CD4-positive, alpha-beta memory T cell (primary cell): ENCODE results near the gene GRIP2. TPM values are rescaled to one million over a fixed set of nuclear protein-coding genes. Genes with fewer than 3 reads are reported as not detected.

Experiments
- CTCF ChIA-PET: fragments of 350-600 bp; sonication (Branson Sonifier 250); formaldehyde crosslinking; loops from one replicate; lab custom pipeline; 2021; ENCODE audit warnings: inconsistent platforms; ENCODE audit not compliant: partially characterized antibody; lab: Charles Lee
- POLR2A ChIA-PET: fragments of 350-600 bp; sonication (Branson Sonifier 250); formaldehyde crosslinking; loops from one replicate; lab custom pipeline; 2021; ENCODE audit not compliant: partially characterized antibody; lab: Charles Lee
- DNase-seq, 5 donors: peaks; one replicate each; pipeline versions ENCODE4 v3.0.0 to v3.0.0-alpha.2; 2020 to 2022; ENCODE audit warnings: mixed read lengths in 1 of 5
- H3K27ac ChIP-seq: one replicate; pipeline ENCODE4 v1.7.0; 2013; ENCODE audit warnings: low read depth, low read length
- H3K27me3 ChIP-seq: 2 replicates; pipeline ENCODE4 v1.7.0; 2013; ENCODE audit warnings: mild to moderate bottlenecking, low read length, moderate library complexity; ENCODE audit not compliant: insufficient read depth
- H3K36me3 ChIP-seq: 2 replicates; pipeline ENCODE4 v1.7.0; 2013; ENCODE audit warnings: mild to moderate bottlenecking, low read length, moderate library complexity; ENCODE audit not compliant: insufficient read depth
- H3K4me1 ChIP-seq: 2 replicates; pipeline ENCODE4 v1.7.0; 2013; ENCODE audit warnings: mild to moderate bottlenecking, low read length, moderate library complexity; ENCODE audit not compliant: insufficient read depth
- H3K4me3 ChIP-seq, 2 donors: one replicate each; pipeline ENCODE4 v1.7.0; 2013; ENCODE audit warnings: low read length in 2 of 2, mild to moderate bottlenecking in 1 of 2
- H3K9me3 ChIP-seq, 2 donors: one replicate each; pipeline ENCODE4 v1.7.0; 2013; ENCODE audit warnings: low read length in 2 of 2, control low read depth in 1 of 2; ENCODE audit not compliant: control insufficient read depth in 1 of 2
- H3K27ac Mint-ChIP-seq, 7 donors: one replicate each; pipeline ENCODE4 v1.8.0; 2020 to 2021; ENCODE audit warnings: mixed read lengths in 7 of 7, mild to moderate bottlenecking in 6 of 7, inconsistent platforms in 3 of 7, moderate library complexity in 3 of 7
- H3K27me3 Mint-ChIP-seq, 2 donors: one replicate each; pipeline ENCODE4 v1.8.0; 2020 to 2021; ENCODE audit warnings: mixed read lengths in 2 of 2
- H3K36me3 Mint-ChIP-seq, 2 donors: one replicate each; pipeline ENCODE4 v1.8.0; 2020 to 2021; ENCODE audit warnings: mixed read lengths in 2 of 2, inconsistent platforms in 1 of 2, mild to moderate bottlenecking in 1 of 2
- H3K4me1 Mint-ChIP-seq, 4 donors: one replicate each; pipeline ENCODE4 v1.8.0; 2020 to 2021; ENCODE audit warnings: mixed read lengths in 4 of 4, mild to moderate bottlenecking in 1 of 4
- H3K4me3 Mint-ChIP-seq, 8 donors: one replicate each; pipeline ENCODE4 v1.8.0; 2020 to 2021; ENCODE audit warnings: mixed read lengths in 8 of 8, mild to moderate bottlenecking in 7 of 8, moderate library complexity in 6 of 8, inconsistent platforms in 3 of 8
- H3K9me3 Mint-ChIP-seq, 8 donors: one replicate each; pipeline ENCODE4 v1.8.0; 2020 to 2021; ENCODE audit warnings: mixed read lengths in 8 of 8, mild to moderate bottlenecking in 5 of 8, inconsistent platforms in 3 of 8, moderate library complexity in 1 of 8
- intact Hi-C: fragments of 100-400 bp; cut with micrococcal nuclease; formaldehyde crosslinking; loops from one replicate; pipeline ENCODE4 v1.15.1; 2023
- polyA plus RNA-seq, 2 donors: library from polyadenylated mRNA; unstranded; fragments of 300-500 nt; fragmentation: Illumina TruSeq; gene quantifications; one replicate each; pipeline ENCODE4 v1.2.3, GENCODE V29; 2021
- total RNA-seq, 2 experiments: library from RNA; stranded (reverse); gene quantifications; one replicate each; pipeline ENCODE4 v1.2.3, GENCODE V29; 2021

Gene GRIP2
- total and polyA plus RNA-seq, 4 experiments from 2014 or later, result not detected

DNA sequence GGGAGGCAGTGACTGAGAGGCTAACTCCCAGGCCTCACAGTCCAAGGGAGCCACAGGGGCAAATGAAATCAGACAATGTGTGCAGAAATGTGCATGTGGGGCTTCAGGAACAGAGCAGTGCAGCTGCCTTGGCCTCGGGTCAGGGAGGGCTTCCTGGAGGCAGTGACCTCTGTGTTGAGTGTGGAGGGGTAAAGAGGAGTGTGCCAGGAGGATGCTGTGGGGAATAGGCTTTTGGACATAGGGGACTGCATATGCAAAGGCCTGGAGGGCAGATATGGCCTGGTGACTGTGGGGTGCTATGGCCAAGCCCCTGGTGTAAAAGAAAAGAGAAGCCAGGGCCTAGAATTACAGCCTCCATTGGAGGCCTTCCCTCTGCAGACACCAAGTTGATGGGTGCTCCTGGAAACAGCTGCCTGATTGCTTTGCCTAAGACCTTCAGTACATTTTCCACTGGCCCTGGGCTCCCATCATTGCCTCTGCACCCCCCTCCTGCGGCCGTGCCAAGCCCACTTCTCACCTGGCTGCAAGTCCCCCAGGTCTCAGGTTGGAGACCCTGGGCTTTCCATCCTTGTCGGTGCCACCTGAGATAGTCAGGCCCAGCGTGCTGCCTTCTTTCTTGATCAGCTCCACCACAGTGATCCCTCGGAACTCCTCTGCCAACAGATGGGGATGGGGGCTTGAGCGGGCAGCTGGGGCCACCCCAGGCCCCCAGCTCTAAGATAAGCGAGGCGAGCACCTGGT lies 15.1 kb downstream of the GRIP2 start:
- no peaks in the 10 kb centered on the region for H3K27me3 ChIP-seq
- no peaks in the 10 kb centered on the region for H3K36me3 Mint-ChIP-seq
- H3K36me3 ChIP-seq, result no peaks in the 10 kb centered on the region
- H3K4me3 ChIP-seq, result no peak overlapping the region
- intact Hi-C loops, result no loop called here
- no peak overlapping the region for H3K4me3 Mint-ChIP-seq
- H3K27ac Mint-ChIP-seq, result no peak overlapping the region
- no peak for DNase-seq
- H3K9me3 ChIP-seq, result no peaks in the 10 kb centered on the region
- H3K4me1 ChIP-seq, result no peaks in the 10 kb centered on the region
- peaks cover 0 to 3% (median 0%) of the 10 kb centered on the region in 8 donors for H3K9me3 Mint-ChIP-seq
- CTCF ChIA-PET, result interaction anchor here (1.3 to 2.2 kb wide), 2 partner anchors 14 kb away, joined by 3 to 6 read pairs; no protein-coding TSS in a partner anchor
- H3K27me3 Mint-ChIP-seq, result peaks cover 8 to 20% of the 10 kb centered on the region in 2 donors
- POLR2A ChIA-PET, result interaction anchor here (1.0 kb wide), 1 partner anchor 13 kb away, joined by 3 read pairs; no protein-coding TSS in a partner anchor
- H3K27ac ChIP-seq, result no peak overlapping the region
- peaks cover 0 to 2% (median 0%) of the 10 kb centered on the region in 4 donors for H3K4me1 Mint-ChIP-seq

DNA sequence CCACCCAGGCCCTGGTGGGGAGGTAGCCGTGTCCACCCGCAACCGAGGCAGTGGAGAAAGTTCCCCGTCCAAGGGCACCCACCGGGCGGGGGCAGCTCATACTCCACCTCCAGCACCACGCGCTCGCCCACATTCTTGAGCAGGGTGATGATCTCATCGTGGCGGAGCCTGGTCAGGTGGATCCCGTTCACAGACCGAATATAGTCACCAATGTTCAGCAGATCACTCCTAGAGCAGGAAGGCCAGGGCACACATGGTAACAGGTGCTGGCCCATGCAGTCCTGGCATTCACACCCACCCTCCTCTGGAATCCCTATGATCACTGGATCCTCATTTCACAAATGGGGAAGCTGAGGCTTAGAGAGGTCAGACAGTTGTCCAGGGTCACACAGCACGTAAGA lies 15.8 kb downstream of the GRIP2 start:
- Histone ChIP-seq H3K9me3 (no peaks in the 10 kb centered on the region), H3K4me1 (no peaks in the 10 kb centered on the region), H3K27me3 (no peaks in the 10 kb centered on the region), H3K27ac (no peak overlapping the region), H3K36me3 (no peaks in the 10 kb centered on the region), H3K4me3 (no peak overlapping the region)
- Mint-ChIP-seq H3K27ac (no peak overlapping the region), H3K36me3 (no peaks in the 10 kb centered on the region), H3K9me3 (peaks cover 0 to 2% (median 0%) of the 10 kb centered on the region in 8 donors), H3K4me3 (no peak overlapping the region), H3K4me1 (peaks cover 0 to 2% (median 0%) of the 10 kb centered on the region in 4 donors), H3K27me3 (peaks cover 11 to 23% of the 10 kb centered on the region in 2 donors)
- no peak for DNase-seq
- CTCF ChIA-PET, result interaction anchor here (2.2 kb wide), 1 partner anchor 13 kb away, joined by 6 read pairs; no protein-coding TSS in a partner anchor
- intact Hi-C loops, result no loop called here
- POLR2A ChIA-PET, result no interaction called here

DNA sequence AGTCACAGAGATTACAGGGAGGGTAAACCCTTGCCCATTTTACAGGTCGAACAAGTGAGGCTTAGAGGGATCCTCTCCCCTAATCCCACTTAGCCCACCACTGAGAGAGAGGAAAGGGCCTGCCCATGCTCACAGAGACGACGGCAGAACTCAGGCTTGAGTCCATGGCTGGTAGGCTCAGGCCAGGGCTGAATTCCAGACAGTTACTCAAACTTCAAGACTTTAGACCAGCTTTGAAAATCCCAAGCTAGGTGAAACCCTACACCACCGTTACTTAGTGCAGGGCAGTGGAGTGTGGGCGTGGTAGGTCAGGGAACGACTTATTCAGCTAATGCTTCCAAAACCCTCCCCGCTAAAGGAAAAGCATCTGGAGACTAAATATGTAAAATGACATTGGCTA lies 16.4 kb downstream of the GRIP2 start:
- Mint-ChIP-seq H3K4me3 (no peak overlapping the region), H3K4me1 (peaks cover 0 to 2% (median 0%) of the 10 kb centered on the region in 4 donors), H3K9me3 (peaks cover 0 to 2% (median 0%) of the 10 kb centered on the region in 8 donors), H3K27ac (no peak overlapping the region), H3K27me3 (peaks cover 12 to 23% of the 10 kb centered on the region in 2 donors), H3K36me3 (no peaks in the 10 kb centered on the region)
- H3K27me3 ChIP-seq, result no peaks in the 10 kb centered on the region
- no peaks in the 10 kb centered on the region for H3K4me1 ChIP-seq
- H3K27ac ChIP-seq, result no peak overlapping the region
- CTCF ChIA-PET, result interaction anchor here (1.4 to 2.2 kb wide), 2 partner anchors 13 to 15 kb away, joined by 5 to 6 read pairs; no protein-coding TSS in a partner anchor
- no peak for DNase-seq
- POLR2A ChIA-PET, result no interaction called here
- no peaks in the 10 kb centered on the region for H3K36me3 ChIP-seq
- H3K9me3 ChIP-seq, result no peaks in the 10 kb centered on the region
- H3K4me3 ChIP-seq, result no peak overlapping the region
- intact Hi-C loops, result no loop called here

DNA sequence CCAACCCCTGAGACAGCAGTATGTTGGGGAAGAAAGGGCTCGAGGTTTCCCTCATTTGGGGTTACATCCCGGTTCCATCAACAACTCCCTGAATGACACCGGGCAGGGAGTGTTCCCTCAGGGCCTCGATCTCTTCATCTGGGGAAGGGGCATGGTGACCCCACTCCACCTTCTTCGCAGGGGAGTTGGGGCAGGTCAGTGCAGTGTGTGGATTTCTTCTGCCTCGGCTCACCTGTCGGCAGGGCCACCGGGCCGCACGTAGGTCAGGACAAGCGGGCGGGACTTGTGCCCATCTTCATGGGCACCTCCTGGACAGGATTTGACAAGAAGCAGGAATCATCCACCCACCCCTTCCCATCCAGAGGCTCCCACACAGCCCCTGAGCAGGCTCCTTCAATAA lies 17.4 kb downstream of the GRIP2 start:
- no peak overlapping the region for H3K4me3 Mint-ChIP-seq
- CTCF ChIA-PET, result interaction anchor here (1.4 to 2.2 kb wide), 2 partner anchors 12 to 14 kb away, joined by 5 to 6 read pairs; no protein-coding TSS in a partner anchor

DNA sequence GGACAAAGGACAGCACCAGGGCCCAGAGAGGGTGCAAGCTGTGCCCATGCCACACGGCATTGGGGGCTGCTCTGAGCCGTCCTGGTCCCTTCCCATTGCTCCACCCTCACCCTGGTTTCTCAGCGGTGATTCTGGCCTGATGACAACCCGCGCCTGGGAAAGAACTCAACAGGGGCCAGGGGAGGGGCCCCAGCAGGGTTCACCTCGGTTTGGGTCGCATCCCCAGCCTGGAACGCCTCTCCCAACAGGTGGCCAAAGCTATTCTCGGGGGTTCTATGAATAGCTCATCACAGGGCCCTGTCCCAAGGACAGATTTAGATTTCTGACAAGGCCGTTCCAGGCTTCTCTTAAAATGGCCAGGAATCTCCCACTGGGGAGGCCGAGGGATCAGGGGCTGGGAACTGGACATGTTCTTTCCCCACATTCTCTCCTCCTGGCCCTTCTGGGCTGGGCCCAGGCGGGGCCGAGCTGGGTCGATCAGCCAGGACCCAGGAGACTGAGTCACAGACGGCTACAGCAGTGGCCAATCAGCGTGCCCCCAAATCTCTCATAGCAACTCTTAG lies 17.9 kb downstream of the GRIP2 start:
- H3K27ac Mint-ChIP-seq, result no peak overlapping the region
- ChIA-PET POLR2A (no interaction called here), CTCF (interaction anchor here (1.4 kb wide), 1 partner anchor 13 kb away, joined by 5 read pairs; no protein-coding TSS in a partner anchor)
- Histone ChIP-seq H3K4me3 (no peak overlapping the region), H3K9me3 (no peaks in the 10 kb centered on the region), H3K36me3 (no peaks in the 10 kb centered on the region), H3K27ac (no peak overlapping the region), H3K4me1 (no peaks in the 10 kb centered on the region), H3K27me3 (no peaks in the 10 kb centered on the region)
- intact Hi-C loops, result no loop called here
- H3K36me3 Mint-ChIP-seq, result no peaks in the 10 kb centered on the region
- no peak overlapping the region for H3K4me3 Mint-ChIP-seq
- no peak for DNase-seq
- H3K9me3 Mint-ChIP-seq, result no peaks in the 10 kb centered on the region
- no peaks in the 10 kb centered on the region for H3K4me1 Mint-ChIP-seq
- H3K27me3 Mint-ChIP-seq, result peaks cover 10 to 19% of the 10 kb centered on the region in 2 donors

More for the DNA sequence above, 17.4 kb downstream of the GRIP2 start:
- Mint-ChIP-seq H3K4me1 (no peaks in the 10 kb centered on the region), H3K27me3 (peaks cover 10 to 19% of the 10 kb centered on the region in 2 donors), H3K36me3 (no peaks in the 10 kb centered on the region), H3K9me3 (no peaks in the 10 kb centered on the region), H3K27ac (no peak overlapping the region)
- POLR2A ChIA-PET, result no interaction called here
- Histone ChIP-seq H3K4me3 (no peak overlapping the region), H3K9me3 (no peaks in the 10 kb centered on the region), H3K27me3 (no peaks in the 10 kb centered on the region), H3K4me1 (no peaks in the 10 kb centered on the region), H3K36me3 (no peaks in the 10 kb centered on the region), H3K27ac (no peak overlapping the region)
- intact Hi-C loops, result no loop called here
- no peak for DNase-seq

- ChIA-PET CTCF (no interaction called here), POLR2A (no interaction called here)
- peaks cover 10 to 19% of the 10 kb centered on the region in 2 donors for H3K27me3 Mint-ChIP-seq
- Histone ChIP-seq H3K27me3 (no peaks in the 10 kb centered on the region), H3K9me3 (no peaks in the 10 kb centered on the region), H3K4me3 (no peak overlapping the region), H3K36me3 (no peaks in the 10 kb centered on the region), H3K4me1 (no peaks in the 10 kb centered on the region), H3K27ac (no peak overlapping the region)
- H3K4me3 Mint-ChIP-seq, result no peak overlapping the region
- no peak overlapping the region for H3K27ac Mint-ChIP-seq
- no peaks in the 10 kb centered on the region for H3K4me1 Mint-ChIP-seq
- peaks cover 0 to 2% (median 0%) of the 10 kb centered on the region in 8 donors for H3K9me3 Mint-ChIP-seq
- no peak for DNase-seq
- intact Hi-C loops, result no loop called here
- no peaks in the 10 kb centered on the region for H3K36me3 Mint-ChIP-seq
Observed at GRCh38 chr3:14521611-14522010, 18.5 kb downstream of the GRIP2 start.

DNA sequence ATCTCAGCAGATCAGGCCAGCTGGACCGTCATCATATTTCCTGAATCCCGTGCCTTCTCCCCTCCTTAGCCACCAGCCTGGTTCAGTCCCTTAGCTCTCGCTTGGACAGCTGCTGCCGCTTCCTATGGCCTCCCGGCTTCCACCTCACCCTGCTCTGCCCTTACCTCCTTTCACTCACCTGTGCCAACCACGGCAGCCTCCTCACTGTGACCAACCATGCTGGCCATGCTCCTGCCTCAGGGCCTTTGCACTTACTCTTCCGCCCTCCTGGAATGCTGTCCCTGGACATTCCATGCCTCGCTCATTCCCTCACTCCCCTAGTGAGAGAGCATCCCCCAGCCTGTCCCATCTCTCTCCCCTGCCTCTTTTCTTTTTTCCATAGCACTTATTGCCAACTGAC lies 19.2 kb downstream of the GRIP2 start:
- Mint-ChIP-seq H3K27ac (no peak overlapping the region), H3K27me3 (peaks cover 10 to 16% of the 10 kb centered on the region in 2 donors), H3K9me3 (peaks cover 0 to 2% (median 0%) of the 10 kb centered on the region in 8 donors), H3K36me3 (no peaks in the 10 kb centered on the region), H3K4me3 (no peak overlapping the region), H3K4me1 (no peaks in the 10 kb centered on the region)
- DNase-seq, result no peak
- no peaks in the 10 kb centered on the region for H3K27me3 ChIP-seq
- H3K4me3 ChIP-seq, result no peak overlapping the region
- H3K36me3 ChIP-seq, result no peaks in the 10 kb centered on the region
- no peaks in the 10 kb centered on the region for H3K4me1 ChIP-seq
- ChIA-PET POLR2A (no interaction called here), CTCF (interaction anchor here (3.7 kb wide), 1 partner anchor 12 kb away, joined by 18 read pairs; no protein-coding TSS in a partner anchor)
- H3K9me3 ChIP-seq, result no peaks in the 10 kb centered on the region
- intact Hi-C loops, result no loop called here
- no peak overlapping the region for H3K27ac ChIP-seq
